ENCODE data around the gene UNC50.
A peak's percentile ranks its signal among the peaks of the same experiment; 100 is the strongest.
"Not testable (repeated sequence)": the region's sequence is repeated elsewhere in the genome, so short reads cannot be mapped to it uniquely, and the experiment has no call there.

The UNC50 gene

DNA sequence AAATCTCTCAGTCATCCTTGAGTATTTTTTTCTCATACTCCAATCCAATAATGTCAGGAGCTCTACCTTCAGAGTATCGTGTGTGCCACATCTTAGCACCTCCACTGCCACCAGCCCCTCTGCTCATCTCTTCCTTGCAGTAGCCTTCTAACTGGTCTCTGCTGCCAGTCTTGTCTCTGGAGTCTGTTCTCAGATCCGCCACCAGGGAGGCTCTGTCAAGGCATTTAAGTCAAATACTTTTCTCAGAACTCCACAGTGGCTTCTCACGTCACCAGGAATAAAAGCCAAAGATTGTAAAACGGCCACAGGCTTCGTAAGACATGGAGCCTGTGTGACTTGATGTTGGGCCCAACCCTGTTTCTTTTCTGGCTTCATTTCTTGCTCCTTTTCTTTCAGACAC, 7.1 kb downstream of the UNC50 start:
- DNase-seq, result no peak

DNA sequence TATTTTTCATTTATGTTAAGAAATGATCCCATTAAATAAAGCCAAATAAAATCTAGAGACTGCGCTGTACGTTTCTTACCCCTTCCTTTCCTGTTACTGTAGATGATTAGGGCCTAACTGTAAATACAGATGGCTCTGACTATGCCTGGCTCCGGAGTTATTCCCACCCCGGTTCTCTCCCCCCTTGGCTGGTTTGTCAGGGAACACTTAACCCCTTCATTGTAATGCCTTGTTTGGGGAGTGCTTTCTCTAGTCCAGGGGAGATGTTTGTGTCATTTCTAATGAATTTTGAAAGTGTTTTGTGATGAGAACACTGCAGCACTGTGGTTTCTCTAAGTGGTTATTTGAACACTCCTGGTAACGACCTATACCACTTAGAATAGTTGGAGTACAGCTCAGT, 8.8 kb downstream of the UNC50 start:
- DNase-seq, result no peak

DNA sequence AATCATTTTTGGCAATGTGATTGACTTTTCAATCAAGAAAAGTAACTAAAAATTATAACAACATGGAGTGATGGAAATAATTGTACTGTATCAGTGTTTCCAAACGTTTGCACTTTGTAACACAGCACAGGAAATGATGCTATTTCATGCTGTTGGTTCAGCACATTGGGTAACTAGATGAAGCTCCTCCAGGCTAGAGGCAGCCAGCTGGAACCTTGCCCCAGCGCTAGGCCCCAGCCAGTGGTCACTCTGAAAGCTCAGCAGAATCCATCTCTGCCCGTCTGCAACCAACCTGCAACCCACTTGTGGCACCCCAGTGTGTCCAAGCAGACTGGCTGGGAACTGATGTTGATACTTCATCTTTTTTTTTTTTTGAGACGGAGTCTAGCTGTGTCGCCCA, 15.3 kb downstream of the UNC50 start:
- DNase-seq, result no peak

DNA sequence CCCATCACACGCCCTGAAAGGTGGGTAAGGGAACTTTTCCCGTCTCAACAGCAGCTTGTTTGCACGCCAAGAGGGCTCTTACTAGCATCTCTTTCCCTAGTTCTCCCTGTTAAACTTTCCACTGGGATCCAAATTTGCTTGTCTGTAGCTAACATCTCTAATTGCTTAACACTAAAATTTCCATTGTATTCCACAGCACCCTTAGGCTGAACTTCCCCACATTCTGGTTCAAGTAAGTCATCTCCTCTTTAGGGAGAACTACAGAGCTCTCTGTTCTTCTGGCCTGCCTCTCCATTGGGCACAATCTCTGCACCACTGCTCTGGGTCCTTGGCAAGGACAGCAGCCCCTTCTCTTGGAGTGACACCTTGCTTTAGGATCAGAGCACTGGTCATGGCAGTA, 24.0 kb downstream of the UNC50 start:
- DNase-seq, result no peak

DNA sequence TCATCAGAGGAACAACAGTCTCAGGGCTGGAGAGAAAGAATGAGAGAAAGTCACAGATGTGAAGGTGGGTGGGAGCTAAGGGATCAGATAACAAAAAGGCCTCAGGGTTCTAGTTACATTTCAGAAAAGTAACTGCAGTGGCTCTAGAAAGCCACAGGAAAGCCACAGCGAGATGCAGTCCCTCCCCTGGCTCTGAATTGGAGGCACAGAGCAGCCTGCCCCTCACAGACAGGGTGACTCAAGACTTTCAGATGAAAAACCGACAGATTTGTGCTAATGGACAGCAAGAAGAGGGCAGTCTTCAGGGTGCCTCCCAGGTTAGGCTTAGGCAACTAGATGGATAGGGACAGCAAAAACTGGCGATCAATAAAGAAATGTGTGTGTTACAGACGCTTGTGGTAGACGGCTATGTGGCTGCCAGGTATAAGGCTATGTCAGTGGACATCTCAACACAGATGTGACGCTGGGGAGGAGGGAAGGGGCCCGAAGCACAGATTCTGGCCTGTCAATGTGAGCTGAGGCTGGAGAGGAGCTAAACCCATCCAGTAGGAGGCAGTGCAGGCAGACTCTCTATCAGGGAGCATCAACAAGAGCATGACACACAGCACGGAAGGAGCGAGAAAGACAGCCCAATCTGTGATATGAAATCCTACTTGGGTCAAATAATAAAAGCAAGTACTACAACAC, 26.2 kb downstream of the UNC50 start:
- DNase-seq, result peak; percentile 69

DNA sequence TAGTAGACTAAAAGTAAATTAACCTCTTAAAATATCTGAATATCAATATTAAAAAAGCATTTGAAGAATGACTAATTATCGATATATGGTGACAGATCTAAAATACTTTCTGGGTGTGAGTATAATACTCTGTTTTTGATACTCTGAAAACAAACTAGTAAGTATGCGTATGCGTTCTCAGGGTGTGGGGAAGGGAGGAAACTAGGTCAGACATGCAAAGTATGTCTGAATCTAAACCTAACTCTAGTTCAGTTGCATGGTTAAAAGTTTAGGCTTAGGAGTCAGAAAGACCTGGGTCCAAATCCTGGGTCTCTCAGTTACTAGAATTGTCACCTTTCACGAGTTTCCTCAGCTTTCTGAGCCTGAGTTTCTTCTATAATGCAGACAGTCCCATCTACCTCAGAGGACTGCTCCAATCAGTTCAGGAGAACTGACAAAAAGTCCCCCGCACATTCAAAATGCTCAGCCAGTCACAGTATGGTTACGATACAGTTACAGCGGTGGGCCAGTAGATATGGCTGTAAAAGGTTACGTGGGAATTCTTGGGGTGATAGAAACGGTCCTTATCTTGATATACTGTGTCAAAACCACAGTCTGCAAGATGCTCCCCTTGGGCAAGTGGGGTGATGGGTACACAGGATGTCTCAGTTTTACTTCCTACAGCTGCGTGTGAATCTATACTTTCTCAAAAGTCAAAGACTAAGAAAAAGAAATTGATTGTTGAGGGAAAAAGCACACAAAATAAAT, 29.2 kb downstream of the UNC50 start:
- peak; percentile 62 for DNase-seq

DNA sequence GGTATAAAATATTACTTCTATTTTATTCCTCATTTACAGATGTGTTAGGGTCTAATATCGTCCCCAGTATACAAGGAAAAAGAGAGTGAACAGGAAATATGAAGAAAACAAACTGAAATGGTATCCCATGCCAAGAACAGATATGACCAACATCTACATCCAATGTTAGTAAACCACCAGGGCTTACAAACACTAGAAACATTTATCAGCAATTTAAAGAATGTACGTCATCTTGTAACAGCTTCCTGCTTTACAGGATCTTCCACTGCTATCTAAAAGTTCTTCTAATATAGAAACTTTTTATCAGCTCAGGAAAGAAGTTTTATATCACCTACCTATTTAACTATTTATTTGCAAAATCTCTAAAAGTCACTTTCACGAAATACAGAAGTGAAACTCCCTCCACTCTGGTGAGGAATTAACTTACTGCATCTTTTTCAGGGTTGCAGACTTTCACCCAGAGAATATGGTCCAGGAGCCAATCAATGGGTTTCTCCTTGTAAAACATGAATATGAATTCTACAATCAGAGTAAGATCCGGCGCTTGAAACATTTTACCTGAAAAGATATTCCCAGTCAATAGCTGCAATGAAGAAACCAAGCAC, 35.2 kb downstream of the UNC50 start:
- DNase-seq, result no peak

DNA sequence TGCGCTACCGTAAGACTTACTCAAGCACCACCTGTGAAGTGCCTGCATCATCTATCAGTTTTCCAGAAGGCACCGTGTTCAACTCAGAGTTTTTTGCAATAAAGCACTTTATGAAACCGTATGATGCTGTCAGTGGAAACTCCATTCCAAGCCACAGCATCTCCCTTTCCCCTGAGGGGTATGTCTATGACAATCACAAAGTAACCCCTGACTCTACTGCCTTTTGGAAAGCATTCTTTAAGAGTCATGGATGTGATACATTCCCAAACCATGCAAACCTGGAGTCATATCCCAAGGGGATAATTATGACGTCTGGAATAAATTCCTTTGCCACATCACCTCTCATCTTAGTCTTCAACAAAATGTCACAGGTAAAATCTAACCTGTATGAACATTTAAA, 39.2 kb downstream of the UNC50 start:
- no peak for DNase-seq

DNA sequence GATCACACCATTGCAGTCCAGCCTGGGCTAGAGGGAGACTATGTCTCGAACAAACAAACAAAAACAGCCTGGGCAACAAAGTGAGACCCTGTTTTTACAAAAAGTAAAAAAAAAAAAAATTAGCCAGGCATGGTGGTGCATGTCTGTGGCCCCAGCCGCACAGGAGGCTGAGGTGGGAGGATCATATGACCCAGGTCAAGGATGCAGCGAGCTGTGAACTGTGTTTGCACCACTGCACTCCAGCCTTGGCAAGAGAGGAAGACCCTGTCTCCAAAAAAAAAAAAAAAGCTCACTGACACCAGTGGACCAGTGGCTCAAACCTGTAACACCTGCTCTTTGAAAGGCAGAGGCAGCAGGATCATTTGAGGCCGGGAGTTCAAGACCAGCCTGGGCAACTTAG, 40.1 kb downstream of the UNC50 start:
- DNase-seq, result no peak

DNA sequence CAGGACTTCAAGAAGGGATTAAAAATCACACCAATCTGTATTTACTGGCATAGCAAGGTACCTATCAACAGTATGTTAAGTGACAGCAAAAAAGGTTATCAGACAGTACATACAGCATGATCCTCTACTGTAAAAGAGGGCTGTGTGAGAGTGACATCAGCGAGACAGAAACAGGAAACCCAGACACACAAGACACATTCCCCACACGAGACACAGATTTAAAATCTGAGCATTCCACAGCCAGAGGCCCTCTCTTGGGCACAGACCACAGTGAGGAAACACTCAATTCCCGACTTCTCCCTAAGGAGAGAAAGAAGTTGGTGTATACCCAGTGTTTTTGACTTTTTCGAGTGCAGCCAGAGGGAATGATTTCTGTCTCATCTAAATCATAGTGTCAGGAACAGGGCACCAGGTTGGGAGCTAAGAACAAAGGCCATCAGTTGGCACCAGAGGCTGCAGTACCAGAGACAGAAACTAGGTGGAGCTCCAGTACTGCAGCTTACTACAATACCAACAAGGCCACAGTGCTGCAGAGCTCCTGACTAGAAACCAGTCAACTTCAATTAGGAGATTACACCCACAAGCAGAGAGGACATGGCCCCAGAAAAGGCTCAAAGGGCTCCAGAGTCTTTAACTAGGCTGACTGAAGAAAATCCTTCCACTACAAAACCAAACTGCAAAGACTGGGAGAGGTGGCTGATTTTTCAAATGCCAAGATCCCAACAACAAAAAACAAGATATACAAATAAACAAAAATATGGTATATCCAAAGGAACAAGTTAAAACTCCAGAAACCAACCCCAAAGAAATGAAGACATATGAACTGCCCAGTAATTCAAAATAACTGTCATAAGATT, 41.0 kb downstream of the UNC50 start:
- DNase-seq, result peak; percentile 88

DNA sequence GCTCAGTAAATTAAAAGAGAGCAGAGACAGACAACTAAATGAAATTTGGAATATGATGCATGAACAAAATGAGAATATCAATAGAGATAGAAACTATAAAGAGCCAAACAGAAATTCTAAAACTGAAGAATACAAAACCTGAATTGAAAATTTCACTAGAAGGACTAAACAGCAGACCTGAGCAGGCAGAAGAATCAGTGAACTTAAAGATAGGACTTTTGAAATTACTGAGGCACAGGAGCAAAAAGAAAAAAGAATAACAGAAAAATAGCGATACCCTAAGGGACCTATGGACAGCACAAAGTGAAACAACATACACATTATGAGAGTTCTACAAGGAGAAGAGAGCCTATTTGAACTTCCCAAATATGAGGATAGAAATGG, 41.6 kb downstream of the UNC50 start:
- DNase-seq, result no peak

DNA sequence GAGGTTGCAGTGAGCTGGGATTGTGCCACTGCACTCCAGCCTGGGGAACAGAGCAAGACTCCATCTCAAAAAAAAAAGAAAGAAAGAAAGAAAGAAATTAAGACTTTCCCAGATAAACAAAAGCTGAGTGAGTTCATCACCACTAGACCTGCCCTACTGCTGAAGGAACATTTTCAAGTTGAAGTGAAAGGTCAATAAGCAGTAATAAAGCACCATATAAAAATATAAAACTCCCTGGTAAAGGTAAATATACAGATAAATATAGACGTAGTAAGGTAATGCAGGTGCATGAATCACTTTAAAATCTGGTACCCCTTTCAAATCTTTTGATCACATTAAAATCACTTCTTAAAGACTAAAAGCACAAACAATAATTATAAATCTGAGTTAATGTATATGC, 42.6 kb downstream of the UNC50 start:
- DNase-seq, result no peak

DNA sequence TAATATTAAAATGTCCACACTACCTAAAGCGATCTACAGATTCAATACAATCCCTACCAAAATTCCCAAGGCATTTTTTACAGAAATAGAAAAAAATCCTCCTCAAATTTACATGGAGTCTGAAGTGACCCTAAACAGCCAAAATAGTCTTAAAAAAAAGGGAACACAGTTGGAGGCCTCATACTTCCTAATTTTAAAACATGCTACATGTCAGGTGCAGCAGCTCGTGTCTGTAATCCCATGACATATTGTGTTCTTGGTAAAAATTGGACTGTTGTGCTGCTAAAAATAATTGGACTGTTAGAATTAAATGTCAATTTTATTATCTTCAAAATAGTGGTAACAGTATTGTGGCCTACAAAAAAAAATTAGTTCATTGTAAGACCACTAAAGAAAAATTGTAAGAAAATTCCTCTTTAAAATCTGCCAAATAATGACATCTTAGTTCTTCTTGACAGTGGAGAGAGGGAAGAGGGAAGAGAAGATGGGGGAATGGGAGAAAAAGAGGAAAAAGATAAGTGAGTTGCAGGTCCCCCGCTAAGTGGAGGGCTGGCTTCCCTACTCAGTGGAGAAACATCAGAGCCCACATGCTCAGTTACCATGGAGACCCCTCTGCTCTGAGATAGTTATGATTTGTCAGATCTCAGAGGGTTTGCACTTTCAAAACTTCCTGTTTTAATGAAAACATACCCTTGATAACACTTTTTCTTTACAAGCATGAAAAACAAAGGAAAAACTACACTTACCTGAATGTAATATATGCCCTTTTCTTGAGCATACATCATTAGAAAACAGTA, 46.5 kb downstream of the UNC50 start:
- DNase-seq, result peak; percentile 52

DNA sequence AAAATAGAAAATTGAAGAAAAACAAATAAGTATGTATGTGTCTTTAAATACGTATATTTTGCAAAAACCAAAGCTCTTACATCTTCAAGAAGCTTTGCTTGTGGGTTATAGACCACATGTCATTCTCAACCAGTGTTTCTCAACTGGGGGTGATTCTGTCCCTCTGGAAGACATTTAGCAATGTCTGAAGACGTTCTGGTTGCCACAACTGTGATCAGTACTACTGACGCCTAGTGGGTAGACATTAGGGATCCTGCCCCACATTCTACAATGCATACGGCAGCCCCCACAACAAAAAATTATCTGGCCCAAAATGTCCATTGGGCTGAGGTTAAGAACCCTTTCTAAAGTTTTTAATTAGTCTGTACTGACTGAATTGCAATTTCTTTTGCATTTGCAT, 48.4 kb downstream of the UNC50 start:
- no peak for DNase-seq

DNA sequence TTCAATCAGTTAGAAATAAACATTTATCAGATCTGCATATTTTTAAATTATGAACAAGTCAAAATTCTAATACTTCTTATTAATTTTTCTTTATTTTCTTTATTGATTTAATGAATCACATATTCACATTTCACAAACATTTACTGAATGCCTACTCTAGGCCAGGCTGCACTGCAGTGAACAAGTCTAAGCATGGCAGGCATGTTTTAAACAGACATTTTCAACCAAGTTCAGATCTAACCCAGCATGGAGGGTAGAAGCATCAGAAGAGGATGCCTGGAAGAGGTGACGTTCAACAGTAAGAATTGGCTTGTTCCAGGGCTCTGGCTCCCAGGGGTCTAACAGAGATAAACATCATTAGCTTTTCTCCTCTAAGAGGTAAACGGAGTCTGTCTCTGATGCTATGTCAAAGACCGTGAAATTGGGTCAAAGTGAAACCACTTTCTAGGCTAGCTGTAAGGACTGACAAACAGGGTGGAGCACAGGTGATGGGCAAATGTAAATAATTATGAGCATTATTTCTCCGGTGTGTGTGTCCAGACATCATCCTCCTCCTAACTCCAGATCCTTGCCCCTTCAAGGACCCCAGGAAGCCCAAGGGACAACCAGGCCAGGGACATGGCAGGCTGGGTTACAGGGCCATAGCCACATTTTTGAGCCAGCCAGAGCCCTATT, 50.6 kb downstream of the UNC50 start:
- peak; percentile 49 for DNase-seq

DNA sequence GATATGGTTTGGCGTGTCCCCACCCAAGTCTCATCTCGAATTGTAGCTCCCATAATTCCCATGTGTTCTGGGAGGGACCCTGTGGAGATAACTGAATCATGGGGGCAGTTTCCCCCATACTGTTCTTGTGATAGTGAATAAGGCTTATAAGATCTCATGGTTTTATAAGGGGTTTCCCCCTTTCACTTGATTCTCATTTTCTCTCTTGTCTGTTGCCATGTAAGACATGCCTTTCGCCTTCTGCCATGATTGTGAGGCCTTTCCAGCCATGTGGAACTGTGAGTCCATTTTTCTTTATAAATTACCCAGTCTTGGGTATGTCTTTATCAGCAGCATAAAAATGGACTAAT, 51.1 kb downstream of the UNC50 start:
- not testable (repeated sequence) for DNase-seq

DNA sequence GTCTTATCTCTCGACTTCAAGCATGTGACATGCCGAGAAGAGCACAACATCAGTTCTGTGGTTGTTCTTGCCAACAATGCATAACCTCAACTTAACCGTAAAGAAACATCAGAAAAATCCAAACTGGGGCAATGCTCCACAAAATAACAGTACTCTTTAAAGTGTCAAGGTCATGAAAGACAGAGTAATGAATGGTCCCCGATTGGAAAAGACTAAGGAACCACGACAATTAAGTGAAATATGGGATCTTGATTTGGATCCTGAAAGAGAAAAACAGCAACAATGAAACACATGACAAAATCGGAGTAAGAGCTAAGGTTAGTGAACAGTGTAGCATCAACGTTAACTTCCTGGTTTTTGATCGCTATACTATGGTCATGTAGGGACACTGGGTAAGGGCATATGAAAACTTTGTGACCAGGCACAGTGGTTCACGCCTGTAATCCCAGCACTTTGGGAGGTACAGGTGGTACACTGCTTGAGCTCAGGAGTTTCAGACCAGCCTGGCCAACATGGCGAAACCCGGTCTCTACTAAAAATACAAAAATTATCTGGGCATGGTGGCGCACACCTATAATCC, 55.2 kb downstream of the UNC50 start:
- DNase-seq, result no peak

DNA sequence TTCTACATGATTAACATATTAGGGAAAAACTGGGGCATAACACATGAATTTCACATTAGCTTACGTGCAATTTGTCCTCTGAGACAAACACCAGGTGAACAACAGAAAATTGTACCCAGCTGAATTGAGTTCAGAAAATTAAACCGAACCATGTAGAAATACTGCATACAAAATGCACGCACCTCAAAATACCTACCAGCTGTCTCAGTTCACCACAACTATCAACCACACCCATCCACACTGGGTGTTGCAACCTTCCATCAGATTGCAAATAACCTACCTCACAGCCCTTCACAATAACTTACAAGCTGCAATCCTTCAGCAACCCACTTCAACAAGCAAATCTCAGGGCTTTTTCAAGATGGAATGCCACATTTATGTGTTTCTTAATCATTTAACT, 55.9 kb downstream of the UNC50 start:
- peak; percentile 61 for DNase-seq

DNA sequence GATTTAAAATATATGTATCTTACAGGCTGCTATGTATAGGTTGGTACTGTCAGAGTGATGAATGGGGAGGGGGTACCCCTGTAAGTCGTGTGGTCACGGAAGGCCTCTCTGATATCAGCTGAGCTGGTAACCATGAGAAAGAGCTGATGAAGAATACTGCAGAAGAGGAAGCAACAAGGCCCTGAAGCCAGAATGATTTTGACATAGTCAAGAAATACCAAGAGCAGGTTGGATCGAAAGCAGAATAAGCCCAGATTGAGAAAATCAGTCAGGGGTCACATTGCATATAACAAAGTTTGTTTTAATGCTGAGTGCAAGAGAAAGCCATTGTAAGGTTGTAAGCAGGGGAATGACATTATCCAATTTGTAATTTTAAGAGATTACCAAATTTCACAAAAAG, 57.3 kb downstream of the UNC50 start:
- DNase-seq, result no peak

Measured in stimulated activated CD8-positive, alpha-beta memory T cell treated with anti-CD3 and anti-CD28 coated beads, Interleukin-4, amount 100 ng/mL, for 48 hours (primary cell).